ENCODE data around the gene BCR.

The BCR gene

GRCh38 chr22:23263651-23264555 lies 83.6 kb downstream of the BCR start:
- DNase-seq, result peak; percentile 57

GRCh38 chr22:23264610-23265367 lies 84.5 kb downstream of the BCR start:
- no peak for DNase-seq

- DNase-seq, result no peak
Measured at GRCh38 chr22:23265368-23265700, 85.0 kb downstream of the BCR start.

GRCh38 chr22:23266780-23267179 lies 86.5 kb downstream of the BCR start:
- no peak for DNase-seq

- DNase-seq, result no peak
Measured at GRCh38 chr22:23267226-23268043, 87.1 kb downstream of the BCR start.

GRCh38 chr22:23268139-23268712 lies 87.9 kb downstream of the BCR start:
- no peak for DNase-seq

GRCh38 chr22:23268877-23269276 lies 88.6 kb downstream of the BCR start:
- no peak for DNase-seq

GRCh38 chr22:23269441-23270211 lies 89.3 kb downstream of the BCR start:
- no peak for DNase-seq

GRCh38 chr22:23270212-23270733 lies 90.0 kb downstream of the BCR start:
- DNase-seq, result no peak

- DNase-seq, result no peak
Measured at GRCh38 chr22:23270798-23271596, 90.7 kb downstream of the BCR start.

- DNase-seq, result no peak
Measured at GRCh38 chr22:23271597-23271908, 91.2 kb downstream of the BCR start.

- no peak for DNase-seq
Measured at GRCh38 chr22:23272371-23272770, 92.1 kb downstream of the BCR start.

- DNase-seq, result no peak
Measured at GRCh38 chr22:23272834-23273233, 92.5 kb downstream of the BCR start.

- no peak for DNase-seq
Measured at GRCh38 chr22:23273445-23274145, 93.3 kb downstream of the BCR start.

GRCh38 chr22:23274146-23274526 lies 93.8 kb downstream of the BCR start:
- no peak for DNase-seq

GRCh38 chr22:23274891-23275694 lies 94.8 kb downstream of the BCR start:
- DNase-seq, result no peak

- no peak for DNase-seq
Measured at GRCh38 chr22:23275751-23276150, 95.4 kb downstream of the BCR start.

- no peak for DNase-seq
Measured at GRCh38 chr22:23276656-23277582, 96.6 kb downstream of the BCR start.

Measured in activated CD8-positive, alpha-beta memory T cell treated with anti-CD3 and anti-CD28 coated beads, Interleukin-2, amount 50 U/mL, for 4 hours (primary cell).